Measurements from ENCODE around the gene CLK4. TPM values are rescaled to one million over a fixed set of nuclear protein-coding genes. Genes with fewer than 3 reads are reported as not detected.

Gene CLK4
- total RNA-seq, 3 donors from 2014 or later (not counting 1 experiment from before 2014, with no cell fraction given), result 71.2 to 81.8 (median 78.0) TPM

DNA sequence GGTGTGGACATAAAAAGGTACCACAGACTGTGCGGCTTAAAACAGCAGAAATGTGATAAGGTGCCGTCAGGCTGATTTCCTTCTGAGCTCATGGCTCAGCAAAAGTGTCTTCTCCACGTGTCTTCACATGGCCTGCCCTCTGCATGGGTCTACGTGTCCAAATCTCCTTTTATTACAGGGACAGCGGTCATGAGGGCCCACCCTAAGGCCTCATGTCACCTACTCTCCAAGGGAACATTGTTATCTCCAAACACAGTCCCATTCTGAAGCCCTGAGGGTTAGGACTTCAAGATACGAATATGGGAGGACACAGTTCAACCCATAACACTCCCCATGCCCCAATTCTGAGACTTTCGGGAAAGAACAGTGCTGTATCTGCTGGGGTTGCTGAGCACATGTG lies 71.8 kb downstream of the CLK4 start:
- Histone ChIP-seq H3K9me3 (ENCODE audit: control insufficient read depth, insufficient read depth, low read length) (no peaks in the 10 kb centered on the region), H3K4me3 (ENCODE audit: low read length) (no peak overlapping the region), H3K36me3 (ENCODE audit: control insufficient read depth, insufficient read depth, low read length) (no peaks in the 10 kb centered on the region), H3K4me1 (ENCODE audit: control insufficient read depth, insufficient read depth, low read length) (no peaks in the 10 kb centered on the region), H3K27ac (ENCODE audit: low read length) (no peak overlapping the region), H3K27me3 (ENCODE audit: control insufficient read depth, insufficient read depth, low read length) (no peaks in the 10 kb centered on the region)
- ATAC-seq (no peak), DNase-seq (no peak)
- TF ChIP-seq, protein P1, sequence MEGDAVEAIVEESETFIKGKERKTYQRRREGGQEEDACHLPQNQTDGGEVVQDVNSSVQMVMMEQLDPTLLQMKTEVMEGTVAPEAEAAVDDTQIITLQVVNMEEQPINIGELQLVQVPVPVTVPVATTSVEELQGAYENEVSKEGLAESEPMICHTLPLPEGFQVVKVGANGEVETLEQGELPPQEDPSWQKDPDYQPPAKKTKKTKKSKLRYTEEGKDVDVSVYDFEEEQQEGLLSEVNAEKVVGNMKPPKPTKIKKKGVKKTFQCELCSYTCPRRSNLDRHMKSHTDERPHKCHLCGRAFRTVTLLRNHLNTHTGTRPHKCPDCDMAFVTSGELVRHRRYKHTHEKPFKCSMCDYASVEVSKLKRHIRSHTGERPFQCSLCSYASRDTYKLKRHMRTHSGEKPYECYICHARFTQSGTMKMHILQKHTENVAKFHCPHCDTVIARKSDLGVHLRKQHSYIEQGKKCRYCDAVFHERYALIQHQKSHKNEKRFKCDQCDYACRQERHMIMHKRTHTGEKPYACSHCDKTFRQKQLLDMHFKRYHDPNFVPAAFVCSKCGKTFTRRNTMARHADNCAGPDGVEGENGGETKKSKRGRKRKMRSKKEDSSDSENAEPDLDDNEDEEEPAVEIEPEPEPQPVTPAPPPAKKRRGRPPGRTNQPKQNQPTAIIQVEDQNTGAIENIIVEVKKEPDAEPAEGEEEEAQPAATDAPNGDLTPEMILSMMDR (IDR thresholded peaks at IDR 0.05), result no peak
- Mint-ChIP-seq H3K27me3 (ENCODE audit: low read depth in 2 of 2) (peaks cover 10 to 11% of the 10 kb centered on the region in 2 donors), H3K9me3 (no peaks in the 10 kb centered on the region), H3K4me1 (no peaks in the 10 kb centered on the region), H3K4me3 (no peak overlapping the region), H3K36me3 (no peaks in the 10 kb centered on the region), H3K27ac (no peak overlapping the region)
- WGBS (ENCODE audit: insufficient coverage), result 78% methylated on average over 7 of the region's 7 CpGs
- intact Hi-C loops (cut with micrococcal nuclease), result no loop called here

DNA sequence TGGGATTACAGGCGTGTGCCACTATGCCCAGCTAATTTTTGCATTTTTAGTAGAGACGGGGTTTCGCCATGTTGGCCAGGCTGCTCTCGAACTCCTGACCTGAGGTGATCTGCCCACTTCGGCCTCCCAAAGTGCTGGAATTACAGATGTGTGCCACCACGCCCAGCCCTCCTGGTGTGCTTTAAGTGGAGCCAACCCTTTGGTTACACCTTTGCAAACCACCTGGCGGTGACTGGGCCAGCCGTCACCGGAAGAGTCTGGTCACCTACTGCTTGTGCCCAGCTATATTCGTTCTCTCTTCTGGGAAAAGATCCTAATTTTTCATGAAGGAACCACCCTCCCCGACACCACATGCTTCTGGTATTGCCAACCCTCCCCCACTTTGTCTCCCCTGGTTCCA lies 72.5 kb downstream of the CLK4 start:
- TF ChIP-seq, protein P1 (IDR thresholded peaks at IDR 0.05), result no peak
- H3K27me3 Mint-ChIP-seq (ENCODE audit: low read depth in 2 of 2), result peaks cover 4 to 10% of the 10 kb centered on the region in 2 donors
- H3K4me3 ChIP-seq (ENCODE audit: low read length), result no peak overlapping the region
- no peak for ATAC-seq
- no peak overlapping the region for H3K4me3 Mint-ChIP-seq
- no peaks in the 10 kb centered on the region for H3K36me3 Mint-ChIP-seq
- H3K9me3 Mint-ChIP-seq, result no peaks in the 10 kb centered on the region
- H3K27ac Mint-ChIP-seq, result no peak overlapping the region
- 88% methylated on average over 11 of the region's 11 CpGs for WGBS (ENCODE audit: insufficient coverage)
- DNase-seq, result no peak
- no peaks in the 10 kb centered on the region for H3K4me1 ChIP-seq (ENCODE audit: control insufficient read depth, insufficient read depth, low read length)
- intact Hi-C loops (cut with micrococcal nuclease), result loop anchor here (5.0 kb wide), 1 partner anchor 272 kb away; no protein-coding TSS in a partner anchor
- no peaks in the 10 kb centered on the region for H3K36me3 ChIP-seq (ENCODE audit: control insufficient read depth, insufficient read depth, low read length)
- no peaks in the 10 kb centered on the region for H3K4me1 Mint-ChIP-seq
- H3K9me3 ChIP-seq (ENCODE audit: control insufficient read depth, insufficient read depth, low read length), result no peaks in the 10 kb centered on the region
- H3K27me3 ChIP-seq (ENCODE audit: control insufficient read depth, insufficient read depth, low read length), result no peaks in the 10 kb centered on the region
- H3K27ac ChIP-seq (ENCODE audit: low read length), result no peak overlapping the region

DNA sequence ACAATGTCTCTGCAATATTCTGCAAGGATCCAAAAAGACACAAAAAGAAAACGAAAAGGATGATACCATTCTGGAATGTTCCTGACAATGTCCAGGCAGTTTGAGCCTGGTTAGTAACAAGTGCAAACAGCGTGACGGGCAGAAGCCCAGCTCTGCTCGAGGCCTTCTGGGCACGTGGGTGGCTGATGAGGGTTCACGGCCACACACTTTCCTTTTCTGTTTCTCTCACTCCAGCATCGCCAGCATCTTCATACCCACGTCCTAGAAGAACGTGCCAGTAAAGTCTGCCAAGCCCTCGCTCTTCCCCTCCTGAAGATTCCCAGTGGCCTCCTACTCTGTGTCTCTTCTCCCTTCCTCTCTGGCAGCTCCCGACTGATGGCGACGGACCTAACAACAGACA lies 73.3 kb downstream of the CLK4 start:
- no peak overlapping the region for H3K4me3 ChIP-seq (ENCODE audit: low read length)
- Mint-ChIP-seq H3K36me3 (no peaks in the 10 kb centered on the region), H3K4me3 (no peak overlapping the region), H3K27ac (no peak overlapping the region), H3K4me1 (peaks cover 0 to under 1% of the 10 kb centered on the region in 2 donors), H3K27me3 (ENCODE audit: low read depth in 2 of 2) (peaks cover 0 to 7% of the 10 kb centered on the region in 2 donors), H3K9me3 (no peaks in the 10 kb centered on the region)
- 81% methylated on average over 13 of the region's 13 CpGs for WGBS (ENCODE audit: insufficient coverage)
- no peak overlapping the region for H3K27ac ChIP-seq (ENCODE audit: low read length)
- no peak for DNase-seq
- H3K36me3 ChIP-seq (ENCODE audit: control insufficient read depth, insufficient read depth, low read length), result no peaks in the 10 kb centered on the region
- no peaks in the 10 kb centered on the region for H3K27me3 ChIP-seq (ENCODE audit: control insufficient read depth, insufficient read depth, low read length)
- TF ChIP-seq, protein P1 (IDR thresholded peaks at IDR 0.05), result no peak
- intact Hi-C loops (cut with micrococcal nuclease), result loop anchor here (5.0 kb wide), 1 partner anchor 271 kb away; no protein-coding TSS in a partner anchor
- H3K4me1 ChIP-seq (ENCODE audit: control insufficient read depth, insufficient read depth, low read length), result no peaks in the 10 kb centered on the region
- no peaks in the 10 kb centered on the region for H3K9me3 ChIP-seq (ENCODE audit: control insufficient read depth, insufficient read depth, low read length)
- no peak for ATAC-seq

Other genes with a start within 250 kb of the CLK4 start
- under 1 TPM in 1 of 3 donors, not detected in 2; 0.15 TPM for gene COL23A1, start 36.7 kb downstream of the CLK4 start, total RNA-seq
- 10 to 100 TPM in 2 of 3 donors, 1 to 10 TPM in 1; 9.2 to 15.6 (median 11.4) TPM for gene ZNF354A, start 103.6 kb upstream of the CLK4 start, total RNA-seq
- 10 to 100 TPM; 10.0 to 16.0 (median 13.6) TPM for gene ZNF354B, start 232.9 kb upstream of the CLK4 start, total RNA-seq

Measured in natural killer cell (primary cell).